ENCODE data around the gene NOL7. TPM values are rescaled to one million over a fixed set of nuclear protein-coding genes. Genes with fewer than 3 reads are reported as not detected.

Gene NOL7
- total and polyA plus RNA-seq, 2 donors (not counting 1 experiment from before 2014, with no cell fraction given): 24.7 to 58.3 TPM

Other genes with a start within 250 kb of the NOL7 start
- gene GFOD1, start 127.7 kb upstream of the NOL7 start, total RNA-seq: 42.4 and 44.6 TPM in 2 replicates
- 8.3 and 10.4 TPM in 2 replicates for gene GFOD1, start 127.7 kb upstream of the NOL7 start, polyA plus RNA-seq
- gene SIRT5, start 40.7 kb upstream of the NOL7 start, total RNA-seq: 16.3 and 25.0 TPM in 2 replicates
- gene SIRT5, start 40.7 kb upstream of the NOL7 start, polyA plus RNA-seq: 8.0 and 8.1 TPM in 2 replicates
- 34.1 and 39.0 TPM in 2 replicates for gene RANBP9, start 96.5 kb downstream of the NOL7 start, total RNA-seq
- 20.0 and 30.7 TPM in 2 replicates for gene RANBP9, start 96.5 kb downstream of the NOL7 start, polyA plus RNA-seq
- gene MCUR1, start 199.2 kb downstream of the NOL7 start, total RNA-seq: 10.6 and 11.2 TPM in 2 replicates
- gene MCUR1, start 199.2 kb downstream of the NOL7 start, polyA plus RNA-seq: 4.1 and 4.6 TPM in 2 replicates

All from B cell (primary cell).